Neuronal stem cell (in vitro differentiated cells): ENCODE results near the gene ATP4A.

Source experiments
- DNase-seq: peaks from one replicate; pipeline ENCODE4 v3.0.0-alpha.2; 2013; ENCODE audit warnings: low spot score
- H2AFZ ChIP-seq: one replicate; pipeline ENCODE4 v1.6.1; 2013; ENCODE audit warnings: mild to moderate bottlenecking, low read length, inconsistent platforms
- H2AK5ac ChIP-seq: 2 replicates; pipeline ENCODE4 v1.6.1; 2013; ENCODE audit warnings: low read depth, mild to moderate bottlenecking, inconsistent platforms, low read length, moderate library complexity, mixed read lengths
- H2BK120ac ChIP-seq: 2 replicates; pipeline ENCODE4 v1.6.1; 2013; ENCODE audit warnings: low read depth, mild to moderate bottlenecking, inconsistent platforms, low read length, moderate library complexity, mixed read lengths
- H2BK12ac ChIP-seq: one replicate; pipeline ENCODE4 v1.6.1; 2013; ENCODE audit warnings: low read length, inconsistent platforms
- H2BK15ac ChIP-seq: 2 replicates; pipeline ENCODE4 v1.6.1; 2013; ENCODE audit warnings: mild to moderate bottlenecking, low read length, inconsistent platforms, mixed read lengths
- H2BK5ac ChIP-seq: one replicate; pipeline ENCODE4 v1.6.1; 2013; ENCODE audit warnings: inconsistent platforms, mild to moderate bottlenecking, low read length, moderate library complexity
- H3K14ac ChIP-seq: one replicate; pipeline ENCODE4 v1.6.1; 2013; ENCODE audit warnings: low read length, inconsistent platforms
- H3K18ac ChIP-seq: 2 replicates; pipeline ENCODE4 v1.6.1; 2013; ENCODE audit warnings: low read length, inconsistent platforms
- H3K23ac ChIP-seq: 2 replicates; pipeline ENCODE4 v1.6.1; 2013; ENCODE audit warnings: low read depth, mild to moderate bottlenecking, mixed read lengths, low read length, inconsistent platforms; ENCODE audit not compliant: poor library complexity
- H3K27ac ChIP-seq: replicated peaks from 3 replicates; pipeline ENCODE4 v1.5.1; 2013; ENCODE audit warnings: low read length, inconsistent platforms
- H3K27me3 ChIP-seq, 3 experiments: 2 replicates each; pipeline ENCODE4 v1.6.1; 2013; ENCODE audit warnings: low read length in 3 of 3, mild to moderate bottlenecking in 2 of 3, inconsistent platforms in 1 of 3, low read depth in 1 of 3, mixed read lengths in 1 of 3, moderate library complexity in 1 of 3; ENCODE audit not compliant: control insufficient read depth in 3 of 3, insufficient read depth in 3 of 3
- H3K36me3 ChIP-seq, 2 donors: replicated peaks in 1 of 2; 2 replicates each; pipeline ENCODE4 v1.6.1; 2013; ENCODE audit warnings: low read length in 2 of 2; ENCODE audit not compliant: control insufficient read depth in 2 of 2, insufficient read depth in 2 of 2
- H3K4ac ChIP-seq: 2 replicates; pipeline ENCODE4 v1.6.1; 2013; ENCODE audit warnings: inconsistent platforms, mild to moderate bottlenecking, low read length, moderate library complexity
- H3K4me1 ChIP-seq, 2 donors: 1 replicate in 1 of 2; 2 replicates in 1 of 2; pipeline ENCODE4 v1.6.1; 2013; ENCODE audit warnings: low read length in 2 of 2, low read depth in 1 of 2; ENCODE audit not compliant: control insufficient read depth in 2 of 2, insufficient read depth in 1 of 2
- H3K4me2 ChIP-seq: one replicate; pipeline ENCODE4 v1.6.1; 2013; ENCODE audit warnings: mild to moderate bottlenecking, low read length, inconsistent platforms; ENCODE audit not compliant: insufficient read depth, poor library complexity, severe bottlenecking
- H3K4me3 ChIP-seq, 2 donors: 2 replicates each; pipeline ENCODE4 v1.5.1; 2013; ENCODE audit warnings: low read length in 2 of 2, mild to moderate bottlenecking in 2 of 2, inconsistent platforms in 1 of 2, moderate library complexity in 1 of 2
- H3K79me1 ChIP-seq: one replicate; pipeline ENCODE4 v1.6.1; 2013; ENCODE audit warnings: low read depth, mild to moderate bottlenecking, inconsistent platforms, low read length, moderate library complexity
- H3K9ac ChIP-seq: one replicate; pipeline ENCODE4 v1.6.1; 2013; ENCODE audit warnings: mild to moderate bottlenecking, low read depth, low read length, inconsistent platforms; ENCODE audit not compliant: poor library complexity
- H3K9me3 ChIP-seq, 2 donors: replicated peaks in 1 of 2; 2 replicates each; pipeline versions ENCODE3 to v1.6.1; 2013; ENCODE audit warnings: low read length in 2 of 2, mild to moderate bottlenecking in 2 of 2, inconsistent platforms in 1 of 2, low read depth in 1 of 2, mixed read lengths in 1 of 2, moderate library complexity in 1 of 2; ENCODE audit not compliant: control insufficient read depth in 2 of 2, insufficient read depth in 1 of 2
- H4K8ac ChIP-seq: one replicate; pipeline ENCODE4 v1.6.1; 2013; ENCODE audit warnings: low read depth, mild to moderate bottlenecking, inconsistent platforms, low read length, moderate library complexity
- H4K91ac ChIP-seq: one replicate; pipeline ENCODE4 v1.6.1; 2013; ENCODE audit warnings: low read length, low read depth, mild to moderate bottlenecking, inconsistent platforms; ENCODE audit not compliant: poor library complexity
- WGBS, 2 donors: extraction: QIAGEN DNeasy Blood & Tissue Kit; methylation state at CpG; one replicate each; pipeline ENCODE4 v1.1.7; 2013; ENCODE audit warnings: missing lambda C conversion rate in 2 of 2, mixed read lengths in 1 of 2; ENCODE audit not compliant: insufficient read length in 2 of 2, insufficient replicate concordance in 1 of 2; ENCODE audit errors: extremely low coverage in 2 of 2; 5-methylcytosine and 5-hydroxymethylcytosine counted together

ATP4A gene

GRCh38 chr19:35502751-35503150 is 60.7 kb downstream of the ATP4A start:
- H3K23ac ChIP-seq: no peak overlapping the region
- no CpG with 5 or more reads among the region's 4 CpGs for WGBS, 2 donors
- no peak overlapping the region for H4K8ac ChIP-seq
- no peak overlapping the region for H2BK12ac ChIP-seq
- DNase-seq: no peak
- H3K27ac ChIP-seq: no peak overlapping the region
- peaks cover 0 to 79% (median 0%) of the 10 kb centered on the region in 3 experiments for H3K27me3 ChIP-seq
- H3K4me2 ChIP-seq: no peak overlapping the region
- peaks cover 4% of the 10 kb centered on the region for H3K79me1 ChIP-seq
- H3K4me1 ChIP-seq: no peaks in the 10 kb centered on the region
- H2BK120ac ChIP-seq: no peak overlapping the region
- H3K36me3 ChIP-seq: peaks cover 0 to 17% of the 10 kb centered on the region in 2 donors
- no peak overlapping the region for H3K9ac ChIP-seq
- no peak overlapping the region for H2AFZ ChIP-seq
- no peak overlapping the region for H3K18ac ChIP-seq
- no peak overlapping the region for H2BK15ac ChIP-seq
- no peak overlapping the region for H3K4me3 ChIP-seq
- H4K91ac ChIP-seq: no peak overlapping the region
- no peaks in the 10 kb centered on the region for H3K9me3 ChIP-seq
- no peak overlapping the region for H3K4ac ChIP-seq
- no peak overlapping the region for H2AK5ac ChIP-seq
- H2BK5ac ChIP-seq: no peak overlapping the region
- H3K14ac ChIP-seq: no peak overlapping the region

- Histone ChIP-seq H3K36me3 (peaks cover 0 to 18% of the 10 kb centered on the region in 2 donors), H2BK120ac (no peak overlapping the region), H3K4me2 (no peak overlapping the region), H3K27me3 (peaks cover 0 to 72% (median 0%) of the 10 kb centered on the region in 3 experiments), H3K4me3 (no peak overlapping the region), H2AFZ (peak overlapping the region; percentile 29), H2AK5ac (no peak overlapping the region), H3K27ac (no peak overlapping the region), H3K9me3 (no peaks in the 10 kb centered on the region), H2BK5ac (no peak overlapping the region), H3K9ac (peak overlapping the region; percentile 74), H3K18ac (peak overlapping the region; percentile 74), H2BK15ac (no peak overlapping the region), H3K4ac (no peak overlapping the region), H4K8ac (no peak overlapping the region), H3K14ac (no peak overlapping the region), H3K23ac (peak overlapping the region; percentile 62), H3K4me1 (no peaks in the 10 kb centered on the region), H4K91ac (no peak overlapping the region), H2BK12ac (no peak overlapping the region), H3K79me1 (peaks cover 4% of the 10 kb centered on the region)
- DNase-seq: no peak
- WGBS, 2 donors: no CpG with 5 or more reads among the region's 15 CpGs
These were observed 61.8 kb downstream of the ATP4A start for GRCh38 chr19:35501684-35502083.

DNA sequence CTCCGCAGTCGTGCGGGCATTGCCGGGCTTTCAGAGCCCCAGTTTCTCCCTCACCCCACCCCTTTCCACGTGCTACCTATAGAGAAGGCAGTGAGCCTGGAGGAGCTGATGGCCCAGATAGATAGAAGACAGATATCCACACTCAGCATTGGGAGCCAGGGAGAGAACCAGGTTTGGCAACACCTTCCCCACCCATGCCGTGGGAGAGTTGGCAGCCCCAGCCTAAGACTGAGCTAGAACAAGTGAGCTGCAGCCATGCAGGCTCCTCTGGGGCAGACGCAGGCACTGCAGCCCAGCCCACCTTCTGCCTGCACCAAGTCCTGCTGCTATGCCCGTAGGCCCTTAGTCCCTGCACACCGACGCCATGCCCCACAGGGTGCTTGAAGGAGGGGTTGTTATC is 62.8 kb downstream of the ATP4A start:
- H3K14ac ChIP-seq: no peak overlapping the region
- H3K9ac ChIP-seq: peak overlapping the region; percentile 61
- no peak overlapping the region for H2BK120ac ChIP-seq
- no peak overlapping the region for H3K18ac ChIP-seq
- H2AFZ ChIP-seq: no peak overlapping the region
- peaks cover 0 to 66% (median 0%) of the 10 kb centered on the region in 3 experiments for H3K27me3 ChIP-seq
- H2AK5ac ChIP-seq: no peak overlapping the region
- no peak overlapping the region for H3K4ac ChIP-seq
- H3K4me1 ChIP-seq: no peaks in the 10 kb centered on the region
- no peak overlapping the region for H3K4me3 ChIP-seq
- no peak overlapping the region for H4K8ac ChIP-seq
- DNase-seq: no peak
- no peak overlapping the region for H3K4me2 ChIP-seq
- no peak overlapping the region for H2BK15ac ChIP-seq
- H3K9me3 ChIP-seq: no peaks in the 10 kb centered on the region
- no CpG with 5 or more reads among the region's 10 CpGs for WGBS, 2 donors
- no peak overlapping the region for H2BK12ac ChIP-seq
- H3K23ac ChIP-seq: peak overlapping the region; percentile 81
- no peak overlapping the region for H4K91ac ChIP-seq
- H3K79me1 ChIP-seq: peaks cover 4% of the 10 kb centered on the region
- peaks cover 0 to 16% of the 10 kb centered on the region in 2 donors for H3K36me3 ChIP-seq
- no peak overlapping the region for H2BK5ac ChIP-seq
- H3K27ac ChIP-seq: no peak overlapping the region
